Measurements from ENCODE around the gene TMC6.
A peak's percentile ranks its signal among the peaks of the same experiment; 100 is the strongest.

DNA sequence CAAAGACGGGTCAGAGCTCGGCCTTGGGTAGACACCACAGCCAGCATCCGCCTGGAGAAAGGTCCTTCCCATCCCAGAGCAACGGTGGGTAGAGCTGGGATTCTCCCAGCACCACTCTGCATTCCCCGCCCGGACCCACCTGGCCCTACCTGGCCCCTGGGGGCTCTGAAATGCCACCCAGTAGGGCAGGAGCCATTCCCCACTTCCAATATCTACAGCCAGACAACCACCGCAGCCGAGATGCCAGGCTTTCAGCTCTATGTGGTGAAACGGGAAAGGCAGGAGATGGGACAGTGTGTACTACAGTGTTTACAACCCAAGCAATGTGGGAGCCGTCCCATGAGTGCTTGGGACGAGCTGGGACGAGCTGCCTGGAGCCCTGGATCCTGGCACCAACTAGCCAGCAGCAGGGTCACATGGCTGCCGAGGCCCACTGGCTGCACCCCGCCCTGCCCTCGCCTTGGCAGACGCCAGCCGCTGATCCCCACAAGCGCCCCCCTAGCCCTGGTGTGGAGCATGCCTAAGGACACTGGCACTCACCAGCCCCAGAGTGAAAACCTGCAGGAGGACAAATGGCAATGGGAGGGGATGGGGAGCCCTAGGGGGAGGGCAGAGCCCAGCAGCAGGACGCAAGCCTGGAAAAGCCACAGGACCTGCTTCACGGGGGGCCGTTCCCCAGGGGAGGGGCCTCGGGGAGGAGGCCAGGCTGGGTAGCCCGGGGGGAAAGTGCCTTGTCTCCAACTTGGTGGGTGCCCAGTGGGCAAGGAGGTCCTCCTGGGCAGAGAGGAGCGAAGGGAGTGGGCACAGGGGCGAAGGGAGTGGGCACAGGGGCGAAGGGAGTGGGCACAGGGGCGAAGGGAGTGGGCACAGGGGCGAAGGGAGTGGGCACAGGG is 13.5 kb downstream of the TMC6 start:
- TF ChIP-seq POLR2AphosphoS5 (IDR thresholded peaks at IDR 0.05) (peak; percentile 97), POLR2A (IDR thresholded peaks at IDR 0.05) (no peak)
- TF ChIP-seq, protein P1, sequence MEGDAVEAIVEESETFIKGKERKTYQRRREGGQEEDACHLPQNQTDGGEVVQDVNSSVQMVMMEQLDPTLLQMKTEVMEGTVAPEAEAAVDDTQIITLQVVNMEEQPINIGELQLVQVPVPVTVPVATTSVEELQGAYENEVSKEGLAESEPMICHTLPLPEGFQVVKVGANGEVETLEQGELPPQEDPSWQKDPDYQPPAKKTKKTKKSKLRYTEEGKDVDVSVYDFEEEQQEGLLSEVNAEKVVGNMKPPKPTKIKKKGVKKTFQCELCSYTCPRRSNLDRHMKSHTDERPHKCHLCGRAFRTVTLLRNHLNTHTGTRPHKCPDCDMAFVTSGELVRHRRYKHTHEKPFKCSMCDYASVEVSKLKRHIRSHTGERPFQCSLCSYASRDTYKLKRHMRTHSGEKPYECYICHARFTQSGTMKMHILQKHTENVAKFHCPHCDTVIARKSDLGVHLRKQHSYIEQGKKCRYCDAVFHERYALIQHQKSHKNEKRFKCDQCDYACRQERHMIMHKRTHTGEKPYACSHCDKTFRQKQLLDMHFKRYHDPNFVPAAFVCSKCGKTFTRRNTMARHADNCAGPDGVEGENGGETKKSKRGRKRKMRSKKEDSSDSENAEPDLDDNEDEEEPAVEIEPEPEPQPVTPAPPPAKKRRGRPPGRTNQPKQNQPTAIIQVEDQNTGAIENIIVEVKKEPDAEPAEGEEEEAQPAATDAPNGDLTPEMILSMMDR (IDR thresholded peaks at IDR 0.05): peak in 1 of 4 experiments; percentile 8
